ENCODE data around the gene TSPEAR.

DNA sequence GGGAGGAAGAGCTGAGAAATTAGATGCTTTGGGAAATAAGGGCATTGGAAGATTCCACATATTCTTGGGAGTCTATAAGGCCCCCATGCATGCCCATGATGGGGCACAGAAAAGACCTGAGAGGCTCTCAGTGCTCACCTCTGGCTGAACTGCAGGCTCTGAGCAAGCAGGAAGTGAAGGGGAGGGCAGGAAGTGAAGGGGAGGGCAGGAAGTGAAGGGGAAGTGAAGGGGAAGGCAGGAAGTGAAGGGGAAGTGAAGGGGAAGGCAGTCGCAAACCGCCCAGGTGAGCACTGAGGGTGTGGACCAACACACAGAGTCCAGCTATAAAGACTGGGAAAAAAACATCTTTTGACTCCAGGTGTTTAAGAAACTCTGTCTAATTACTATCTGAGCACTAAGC lies 80.9 kb downstream of the TSPEAR start:
- TF ChIP-seq, protein P1, sequence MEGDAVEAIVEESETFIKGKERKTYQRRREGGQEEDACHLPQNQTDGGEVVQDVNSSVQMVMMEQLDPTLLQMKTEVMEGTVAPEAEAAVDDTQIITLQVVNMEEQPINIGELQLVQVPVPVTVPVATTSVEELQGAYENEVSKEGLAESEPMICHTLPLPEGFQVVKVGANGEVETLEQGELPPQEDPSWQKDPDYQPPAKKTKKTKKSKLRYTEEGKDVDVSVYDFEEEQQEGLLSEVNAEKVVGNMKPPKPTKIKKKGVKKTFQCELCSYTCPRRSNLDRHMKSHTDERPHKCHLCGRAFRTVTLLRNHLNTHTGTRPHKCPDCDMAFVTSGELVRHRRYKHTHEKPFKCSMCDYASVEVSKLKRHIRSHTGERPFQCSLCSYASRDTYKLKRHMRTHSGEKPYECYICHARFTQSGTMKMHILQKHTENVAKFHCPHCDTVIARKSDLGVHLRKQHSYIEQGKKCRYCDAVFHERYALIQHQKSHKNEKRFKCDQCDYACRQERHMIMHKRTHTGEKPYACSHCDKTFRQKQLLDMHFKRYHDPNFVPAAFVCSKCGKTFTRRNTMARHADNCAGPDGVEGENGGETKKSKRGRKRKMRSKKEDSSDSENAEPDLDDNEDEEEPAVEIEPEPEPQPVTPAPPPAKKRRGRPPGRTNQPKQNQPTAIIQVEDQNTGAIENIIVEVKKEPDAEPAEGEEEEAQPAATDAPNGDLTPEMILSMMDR (IDR thresholded peaks at IDR 0.05; ENCODE audit: insufficient read depth, low read length, poor library complexity, severe bottlenecking), result no peak
- TF ChIP-seq EZH2phosphoT487 (conservative IDR thresholded peaks at IDR 0.05; ENCODE audit: low read length), result no peak

All from SU-DHL-6 (cell line).